Naive thymus-derived CD8-positive, alpha-beta T cell (primary cell): ENCODE data around the gene UGT1A8. TPM values are rescaled to one million over a fixed set of nuclear protein-coding genes. Genes with fewer than 3 reads are reported as not detected.

ENCODE experiments used
- ATAC-seq, 2 donors: fragments of 150-1000 bp; cut with Tn5 transposase in 1 of 2; sonication (Bioruptor Pico), chemical (Tn5 transposase) in 1 of 2; 1 replicate in 1 of 2; 2 replicates in 1 of 2; pipeline ENCODE4 v1.10.0; 2021; ENCODE audit warnings: mild to moderate bottlenecking in 2 of 2, moderate library complexity in 2 of 2
- POLR2A ChIA-PET: fragments of 350-600 bp; sonication (Branson Sonifier 250); formaldehyde crosslinking; loops from one replicate; lab custom pipeline; 2021; ENCODE audit warnings: antibody characterized with exemption; lab: Charles Lee
- DNase-seq, 10 donors: peaks; one replicate each; pipeline versions ENCODE4 v3.0.0 to v3.0.0-alpha.2; 2020 to 2022
- H3K27ac Mint-ChIP-seq, 10 donors: one replicate each; pipeline ENCODE4 v1.8.0; 2020 to 2022; ENCODE audit warnings: mild to moderate bottlenecking in 10 of 10, mixed read lengths in 10 of 10, moderate library complexity in 4 of 10, inconsistent platforms in 1 of 10
- H3K27me3 Mint-ChIP-seq, 5 donors: one replicate each; pipeline ENCODE4 v1.8.0; 2021 to 2022; ENCODE audit warnings: mixed read lengths in 5 of 5
- H3K36me3 Mint-ChIP-seq, 3 donors: one replicate each; pipeline ENCODE4 v1.8.0; 2020 to 2022; ENCODE audit warnings: mixed read lengths in 3 of 3, mild to moderate bottlenecking in 2 of 3, inconsistent platforms in 1 of 3
- H3K4me1 Mint-ChIP-seq, 4 donors: one replicate each; pipeline ENCODE4 v1.8.0; 2021 to 2022; ENCODE audit warnings: mixed read lengths in 4 of 4
- H3K4me3 Mint-ChIP-seq, 10 donors: one replicate each; pipeline ENCODE4 v1.8.0; 2020 to 2022; ENCODE audit warnings: mild to moderate bottlenecking in 10 of 10, mixed read lengths in 10 of 10, moderate library complexity in 6 of 10, inconsistent platforms in 1 of 10
- H3K9me3 Mint-ChIP-seq, 9 donors: one replicate each; pipeline ENCODE4 v1.8.0; 2020 to 2022; ENCODE audit warnings: mixed read lengths in 9 of 9, mild to moderate bottlenecking in 3 of 9, inconsistent platforms in 1 of 9, moderate library complexity in 1 of 9
- polyA plus RNA-seq, 3 donors: library from polyadenylated mRNA; unstranded; fragments of 300-500 nt; fragmentation: Illumina TruSeq; gene quantifications; one replicate each; pipeline ENCODE4 v1.2.3, GENCODE V29; 2021
- total RNA-seq, 8 experiments: library from RNA in 2 of 8; stranded (reverse) in 2 of 8; gene quantifications; one replicate each; pipeline ENCODE4 v1.2.3 and lab custom pipeline; 2021 to 2026

UGT1A8 gene
- total and polyA plus RNA-seq, 5 experiments from 2014 or later, result not detected

DNA sequence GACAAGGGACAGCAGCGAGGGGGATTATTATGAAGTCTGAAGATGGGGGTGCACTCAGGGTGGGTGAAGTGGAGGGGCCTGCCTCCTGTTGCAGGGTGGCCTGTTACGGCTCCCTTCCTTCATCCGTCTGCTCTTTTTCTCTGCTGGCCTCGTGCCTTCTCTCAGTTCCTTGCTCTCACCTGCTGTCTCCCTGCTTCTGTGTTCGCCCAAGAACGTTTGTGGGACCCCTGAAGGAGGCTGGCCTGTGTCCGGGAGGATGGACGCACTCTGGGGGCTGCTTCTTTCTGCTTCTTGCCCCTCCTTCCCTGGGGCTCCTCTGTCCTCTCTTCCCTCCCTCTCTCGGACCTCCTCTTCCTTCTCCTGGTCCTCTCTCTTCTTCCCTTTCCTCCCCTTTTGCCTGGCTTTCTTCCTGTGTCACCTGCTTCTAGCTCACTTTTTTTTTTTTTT is 174.5 kb downstream of the UGT1A8 start:
- Mint-ChIP-seq H3K4me3 (no peak overlapping the region), H3K36me3 (no peaks in the 10 kb centered on the region), H3K27me3 (peaks cover 0 to 5% (median 0%) of the 10 kb centered on the region in 5 donors), H3K4me1 (peaks cover 0 to 12% (median 0%) of the 10 kb centered on the region in 4 donors), H3K27ac (peak overlapping the region in 1 of 10 donors; percentile 85), H3K9me3 (peaks cover 0 to 4% (median 0%) of the 10 kb centered on the region in 9 donors)
- POLR2A ChIA-PET, result interaction anchor here (0.6 kb wide), 1 partner anchor 16 kb away, joined by 4 read pairs; no protein-coding TSS in a partner anchor
- DNase-seq (no peak), ATAC-seq (no peak)

DNA sequence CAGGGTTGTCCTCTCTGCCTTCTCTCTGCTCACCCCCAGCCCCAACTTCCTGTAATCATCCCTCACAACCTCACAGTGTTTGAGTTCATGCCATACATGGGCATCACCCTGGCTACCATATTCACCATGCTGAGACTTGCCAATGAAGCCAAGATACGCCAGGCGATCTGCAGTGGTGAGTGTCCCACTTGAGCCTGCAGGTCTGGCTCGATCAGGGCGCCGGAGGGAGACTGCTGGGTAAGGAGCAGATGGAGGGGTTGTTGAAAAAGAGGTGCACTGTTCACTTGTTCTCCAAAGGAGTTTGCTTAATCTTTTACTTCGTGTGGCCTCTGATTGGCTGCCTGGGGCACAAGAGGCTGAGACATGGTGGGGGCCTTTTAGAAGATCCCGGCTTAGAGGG is 175.3 kb downstream of the UGT1A8 start:
- no peak overlapping the region for H3K27ac Mint-ChIP-seq
- peaks cover 0 to 5% (median 0%) of the 10 kb centered on the region in 5 donors for H3K27me3 Mint-ChIP-seq
- no peaks in the 10 kb centered on the region for H3K36me3 Mint-ChIP-seq
- no peak for DNase-seq
- H3K9me3 Mint-ChIP-seq, result peaks cover 0 to 4% (median 0%) of the 10 kb centered on the region in 9 donors
- no peak for ATAC-seq
- H3K4me3 Mint-ChIP-seq, result no peak overlapping the region
- H3K4me1 Mint-ChIP-seq, result peaks cover 0 to 12% (median 0%) of the 10 kb centered on the region in 4 donors
- POLR2A ChIA-PET, result no interaction called here

DNA sequence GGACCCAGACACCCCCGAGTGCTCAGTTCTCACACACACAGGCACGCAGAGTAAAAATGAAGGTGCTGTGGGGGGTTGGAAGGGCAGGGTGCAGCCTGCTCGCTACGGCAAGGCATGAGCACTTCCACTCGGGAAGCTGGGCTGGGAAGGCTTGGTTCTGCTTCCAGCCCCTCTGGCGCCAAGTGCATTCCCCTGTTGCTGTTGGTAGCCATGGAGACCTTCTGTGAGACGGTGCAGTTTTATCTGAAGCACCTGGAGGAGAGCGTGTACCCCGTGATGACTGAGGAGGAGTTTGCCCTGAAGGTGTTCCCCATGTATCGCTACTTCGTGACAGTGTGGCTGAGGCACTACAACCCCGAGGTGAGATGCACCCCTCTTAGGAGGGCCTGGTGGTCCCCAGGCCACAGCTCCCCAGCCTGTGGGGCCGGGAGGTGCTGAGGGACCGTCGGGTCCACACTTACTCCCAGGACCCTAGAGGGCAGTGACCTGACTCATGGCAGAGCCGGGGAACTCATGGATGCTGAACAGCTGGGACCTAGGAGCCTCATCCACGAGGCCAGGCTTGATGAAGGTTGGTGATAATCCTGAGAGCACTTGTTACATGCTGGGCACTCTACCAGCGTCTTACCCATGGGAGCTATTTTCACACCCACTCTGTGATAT is 176.2 kb downstream of the UGT1A8 start:
- POLR2A ChIA-PET, result no interaction called here
- Mint-ChIP-seq H3K4me1 (peaks cover 0 to 12% (median 0%) of the 10 kb centered on the region in 4 donors), H3K4me3 (no peak overlapping the region), H3K27ac (no peak overlapping the region), H3K27me3 (peaks cover 0 to 5% (median 2%) of the 10 kb centered on the region in 5 donors), H3K9me3 (peaks cover 0 to 4% (median 0%) of the 10 kb centered on the region in 9 donors), H3K36me3 (no peaks in the 10 kb centered on the region)
- no peak for ATAC-seq
- peak in 1 of 10 donors; percentile 55 for DNase-seq

DNA sequence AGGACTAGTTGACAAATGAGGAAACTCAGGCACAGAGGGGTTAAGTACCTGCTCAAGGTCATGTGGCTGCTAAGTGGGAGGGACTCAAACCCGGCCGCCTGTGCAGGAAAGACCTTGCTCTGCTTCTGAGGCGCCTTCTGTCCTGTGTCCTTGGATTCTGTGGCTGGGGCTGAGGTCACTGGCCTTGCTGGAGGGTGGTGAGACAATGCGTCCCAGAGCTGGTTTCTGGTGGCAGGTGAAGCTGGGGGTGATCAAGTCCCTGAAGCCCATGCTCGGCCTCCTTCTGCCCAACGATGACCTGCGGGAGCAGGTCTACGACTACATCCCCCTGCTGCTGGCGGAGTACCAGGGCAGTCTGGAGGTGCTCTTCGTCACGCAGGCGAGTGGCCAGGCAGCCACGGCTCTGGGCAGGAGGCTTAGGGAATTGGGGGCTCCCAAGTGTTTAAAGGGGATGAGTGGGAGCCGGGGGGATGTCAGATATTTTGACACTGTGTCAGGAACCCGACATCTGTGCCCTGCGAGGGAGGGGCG is 176.8 kb downstream of the UGT1A8 start:
- Mint-ChIP-seq H3K27me3 (peaks cover 0 to 6% (median 2%) of the 10 kb centered on the region in 5 donors), H3K4me1 (peaks cover 0 to 10% (median 0%) of the 10 kb centered on the region in 4 donors), H3K9me3 (peaks cover 0 to 5% (median 0%) of the 10 kb centered on the region in 9 donors), H3K36me3 (no peaks in the 10 kb centered on the region), H3K27ac (no peak overlapping the region), H3K4me3 (no peak overlapping the region)
- POLR2A ChIA-PET, result no interaction called here
- no peak for DNase-seq
- ATAC-seq, result no peak

DNA sequence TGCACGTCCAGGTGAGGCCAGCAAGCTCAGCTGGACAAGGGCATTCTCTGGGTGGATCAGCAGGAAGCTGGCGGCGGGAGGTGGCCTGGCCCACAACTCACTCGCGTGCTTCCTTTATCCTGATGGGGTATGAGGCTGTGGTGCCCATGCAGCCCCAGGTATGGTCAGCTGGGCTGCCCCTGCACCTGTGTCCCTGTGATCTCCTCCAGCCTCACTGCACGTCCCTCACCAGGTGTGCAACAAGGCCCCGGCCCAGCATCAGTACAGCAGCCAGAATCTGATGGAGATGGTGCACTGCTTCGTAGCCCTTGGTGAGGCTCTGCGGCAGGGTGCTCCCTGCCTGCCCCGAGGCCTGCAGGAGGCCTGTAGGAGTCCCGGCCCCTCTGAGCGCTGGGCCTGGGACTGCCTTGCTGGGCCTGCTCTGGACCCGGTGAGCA is 178.3 kb downstream of the UGT1A8 start:
- Mint-ChIP-seq H3K27me3 (peaks cover 0 to 6% (median 5%) of the 10 kb centered on the region in 5 donors), H3K4me1 (peaks cover 0 to 6% (median 0%) of the 10 kb centered on the region in 4 donors), H3K9me3 (peaks cover 0 to 4% (median 0%) of the 10 kb centered on the region in 9 donors), H3K27ac (no peak overlapping the region), H3K36me3 (no peaks in the 10 kb centered on the region), H3K4me3 (no peak overlapping the region)
- ATAC-seq (no peak), DNase-seq (no peak)
- POLR2A ChIA-PET, result interaction anchor here (0.6 kb wide), 1 partner anchor 608 kb away, joined by 3 read pairs; no protein-coding TSS in a partner anchor

DNA sequence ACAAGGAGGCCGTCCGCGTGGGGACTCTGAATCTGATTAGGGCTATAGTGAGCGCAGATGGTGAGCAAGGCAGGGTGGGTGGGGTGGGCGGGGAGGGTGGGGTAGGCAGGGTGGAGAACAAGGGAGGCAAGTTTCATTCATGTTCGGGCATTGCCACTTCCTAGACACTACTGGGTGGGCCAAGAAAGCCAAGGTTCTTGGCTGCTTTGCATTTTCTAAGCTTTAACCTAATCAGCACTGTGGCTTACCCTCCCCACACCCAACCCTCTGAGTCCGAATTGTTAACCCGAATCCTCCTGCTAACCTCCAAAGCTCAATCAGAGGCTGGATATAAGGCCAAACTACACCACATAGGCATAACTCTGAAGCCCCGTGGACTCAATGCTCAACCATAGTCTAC is 178.8 kb downstream of the UGT1A8 start:
- ATAC-seq (no peak), DNase-seq (no peak)
- Mint-ChIP-seq H3K36me3 (no peaks in the 10 kb centered on the region), H3K4me1 (peaks cover 0 to under 1% (median 0%) of the 10 kb centered on the region in 4 donors), H3K4me3 (no peak overlapping the region), H3K27me3 (peaks cover 0 to 7% (median 6%) of the 10 kb centered on the region in 5 donors), H3K9me3 (peaks cover 0 to 4% (median 0%) of the 10 kb centered on the region in 9 donors), H3K27ac (no peak overlapping the region)
- POLR2A ChIA-PET, result interaction anchor here (0.6 kb wide), 1 partner anchor 608 kb away, joined by 3 read pairs; no protein-coding TSS in a partner anchor

DNA sequence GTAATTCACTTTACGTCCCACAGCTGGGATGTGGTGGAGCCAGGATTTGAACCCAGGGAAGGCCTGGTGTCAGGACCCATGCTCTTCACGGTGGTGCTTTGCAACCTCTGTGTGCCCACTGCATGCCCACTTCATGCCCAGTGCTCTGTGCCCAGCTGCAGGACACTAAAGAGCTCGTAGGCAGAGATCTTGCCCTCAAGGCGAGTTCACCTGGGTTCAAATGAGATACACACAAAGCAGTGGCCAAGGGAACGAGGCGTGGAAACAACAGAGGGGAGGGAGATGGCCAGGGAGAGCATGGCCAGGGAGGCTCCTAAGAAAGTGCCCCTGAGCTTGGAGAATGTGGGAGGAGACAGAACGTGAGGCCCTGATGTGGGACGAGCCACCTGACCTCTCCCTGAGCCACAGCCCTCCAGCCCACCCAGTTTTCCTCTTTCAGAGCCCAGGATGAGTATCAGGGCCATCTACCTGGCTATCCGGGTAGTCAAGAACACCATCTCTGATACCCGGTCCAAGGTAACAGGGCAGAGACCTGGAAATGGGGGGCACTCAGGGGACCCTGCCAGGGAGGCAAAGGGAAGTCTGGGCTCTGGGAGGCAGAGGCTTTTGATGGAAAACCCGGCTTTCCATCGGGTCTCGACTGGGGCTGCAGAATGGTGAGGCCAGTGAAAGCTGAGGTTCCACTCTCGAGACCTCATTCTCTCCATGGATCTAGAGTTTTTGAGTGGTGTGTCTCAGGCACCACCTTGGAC is 181.1 kb downstream of the UGT1A8 start:
- H3K4me3 Mint-ChIP-seq, result no peak overlapping the region
- peaks cover 0 to 4% (median 0%) of the 10 kb centered on the region in 9 donors for H3K9me3 Mint-ChIP-seq
- no peaks in the 10 kb centered on the region for H3K36me3 Mint-ChIP-seq
- H3K27ac Mint-ChIP-seq, result no peak overlapping the region
- H3K4me1 Mint-ChIP-seq, result no peaks in the 10 kb centered on the region
- POLR2A ChIA-PET, result no interaction called here
- DNase-seq (peak in 2 of 10 donors; percentile 14 to 59), ATAC-seq (no peak)
- H3K27me3 Mint-ChIP-seq, result peaks cover 2 to 18% (median 15%) of the 10 kb centered on the region in 5 donors

DNA sequence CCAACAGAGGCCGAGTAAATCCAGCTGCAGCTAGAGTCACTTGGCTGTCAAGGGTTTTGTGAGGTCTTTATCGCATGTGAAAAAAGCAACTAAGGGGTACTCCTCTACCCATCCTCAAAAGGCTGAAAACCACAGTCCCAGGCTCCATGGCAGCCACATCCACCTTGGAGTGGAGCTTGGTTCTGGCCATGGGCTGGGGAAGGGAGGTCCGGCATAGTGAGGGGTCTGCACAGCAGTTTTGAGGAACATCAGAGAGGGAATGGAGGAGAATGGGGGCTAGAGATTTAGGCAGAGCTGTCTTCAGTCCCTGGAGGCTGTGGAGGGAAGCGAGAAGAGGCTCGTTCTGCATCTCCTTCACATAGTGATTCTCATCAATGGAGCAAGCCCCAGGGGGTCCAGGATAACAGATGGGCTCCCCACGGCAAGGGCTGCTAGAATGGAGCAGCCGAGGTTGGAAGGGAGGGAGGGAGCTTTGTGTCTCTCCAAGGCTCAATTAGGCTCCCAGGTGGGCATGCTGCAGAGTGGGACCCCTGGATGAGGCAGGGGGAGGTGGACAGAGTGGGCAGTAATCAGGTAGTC is 181.7 kb downstream of the UGT1A8 start:
- ATAC-seq, result no peak
- H3K36me3 Mint-ChIP-seq, result no peaks in the 10 kb centered on the region
- no peak overlapping the region for H3K27ac Mint-ChIP-seq
- DNase-seq, result no peak
- no peaks in the 10 kb centered on the region for H3K4me1 Mint-ChIP-seq
- no peak overlapping the region for H3K4me3 Mint-ChIP-seq
- H3K27me3 Mint-ChIP-seq, result peaks cover 2 to 24% (median 14%) of the 10 kb centered on the region in 5 donors
- POLR2A ChIA-PET, result no interaction called here
- peaks cover 0 to 4% (median 0%) of the 10 kb centered on the region in 9 donors for H3K9me3 Mint-ChIP-seq

DNA sequence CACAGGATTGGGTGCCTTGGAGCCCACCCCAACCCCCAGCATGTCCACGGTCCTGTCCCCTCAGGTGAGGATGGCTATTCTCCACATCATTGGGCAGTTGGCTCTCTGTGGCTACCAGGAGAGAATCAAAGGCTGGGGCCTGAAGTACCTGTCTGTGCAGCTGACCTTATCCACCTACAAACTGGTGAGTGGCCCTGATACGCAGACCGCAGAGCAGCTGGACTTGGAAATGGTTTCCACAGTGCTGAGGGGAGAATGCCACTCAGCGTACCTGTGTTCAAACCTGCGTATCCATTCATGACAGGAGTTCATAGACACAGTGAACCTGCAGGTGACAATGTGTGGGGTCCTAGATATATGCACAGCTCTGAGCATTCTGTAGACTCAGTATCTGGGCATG is 182.3 kb downstream of the UGT1A8 start:
- Mint-ChIP-seq H3K9me3 (peaks cover 0 to 4% (median 0%) of the 10 kb centered on the region in 9 donors), H3K4me1 (no peaks in the 10 kb centered on the region), H3K27me3 (peaks cover 5 to 28% (median 14%) of the 10 kb centered on the region in 5 donors), H3K4me3 (no peak overlapping the region), H3K36me3 (no peaks in the 10 kb centered on the region), H3K27ac (no peak overlapping the region)
- ATAC-seq (no peak), DNase-seq (peak in 1 of 10 donors; percentile 10)
- POLR2A ChIA-PET, result no interaction called here

DNA sequence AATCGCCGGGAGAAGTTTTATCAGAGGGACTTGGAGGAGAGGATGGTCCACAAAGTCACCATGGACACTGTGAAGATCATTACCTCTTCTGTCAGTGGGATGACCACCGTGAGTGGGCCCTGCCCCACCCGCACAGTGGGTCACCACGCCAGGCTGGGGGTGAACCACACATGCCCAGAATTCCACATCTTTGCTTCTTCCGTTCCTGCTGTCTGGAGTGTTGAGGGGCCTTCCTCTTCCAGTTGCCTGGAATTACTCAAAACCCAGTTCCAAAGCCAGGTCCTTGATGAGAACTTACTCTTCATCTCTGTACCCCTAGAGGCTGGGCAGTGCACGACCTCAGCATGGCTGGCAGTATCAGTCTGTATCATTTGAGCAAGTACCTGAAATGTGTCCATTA is 182.8 kb downstream of the UGT1A8 start:
- H3K27ac Mint-ChIP-seq, result no peak overlapping the region
- H3K9me3 Mint-ChIP-seq, result peaks cover 0 to 4% (median 0%) of the 10 kb centered on the region in 9 donors
- H3K27me3 Mint-ChIP-seq, result peaks cover 5 to 31% (median 14%) of the 10 kb centered on the region in 5 donors

DNA sequence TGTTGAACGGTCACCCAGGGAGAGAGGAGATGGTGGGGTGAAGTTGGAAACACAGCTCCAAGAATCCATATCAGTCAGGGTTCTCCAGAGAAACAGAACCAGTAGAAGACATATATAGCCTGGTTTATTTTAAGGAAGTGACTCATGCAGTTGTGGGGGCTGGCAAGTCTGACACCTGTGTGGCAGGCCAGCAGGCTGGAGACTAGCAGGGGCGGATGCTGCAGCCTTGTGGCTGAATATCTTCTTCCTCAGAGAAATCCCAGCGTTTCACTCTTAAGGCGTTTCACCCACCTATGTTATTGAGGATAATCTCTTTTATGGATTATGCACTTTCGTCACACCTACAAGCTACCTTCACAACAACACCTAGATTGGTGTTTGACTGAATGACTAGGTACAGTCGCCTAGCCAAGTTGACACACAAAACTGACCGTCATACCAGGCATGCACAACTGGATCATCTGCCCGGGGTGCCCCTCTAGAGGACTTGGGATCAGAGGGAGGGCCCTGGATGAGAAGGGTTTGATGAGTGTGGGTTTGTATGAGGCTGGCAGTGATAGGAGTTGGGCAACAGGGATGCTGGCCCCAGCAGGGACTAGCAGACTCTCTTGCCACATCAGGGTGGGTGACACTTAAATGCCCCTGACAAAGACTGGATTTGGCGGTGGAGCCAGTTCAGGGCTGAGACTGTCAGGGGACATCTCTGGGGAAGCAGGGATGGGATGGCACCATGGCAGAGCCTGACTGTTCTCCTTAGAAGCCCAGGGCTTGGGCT is 184.1 kb downstream of the UGT1A8 start:
- no peak overlapping the region for H3K4me3 Mint-ChIP-seq
- no peaks in the 10 kb centered on the region for H3K36me3 Mint-ChIP-seq
- no peaks in the 10 kb centered on the region for H3K4me1 Mint-ChIP-seq
- peaks cover 5 to 31% (median 14%) of the 10 kb centered on the region in 5 donors for H3K27me3 Mint-ChIP-seq
- ATAC-seq, result no peak
- DNase-seq, result no peak
- no peak overlapping the region for H3K27ac Mint-ChIP-seq
- H3K9me3 Mint-ChIP-seq, result peaks cover 0 to 4% (median 0%) of the 10 kb centered on the region in 9 donors
- POLR2A ChIA-PET, result no interaction called here

More for the DNA sequence above, 182.8 kb downstream of the UGT1A8 start:
- H3K4me1 Mint-ChIP-seq, result no peaks in the 10 kb centered on the region
- no peaks in the 10 kb centered on the region for H3K36me3 Mint-ChIP-seq
- DNase-seq (peak in 1 of 10 donors; percentile 3), ATAC-seq (no peak)
- POLR2A ChIA-PET, result no interaction called here
- no peak overlapping the region for H3K4me3 Mint-ChIP-seq
